HEK293 (cell line): Measurements from ENCODE around the gene HPCA.

Experiments
- CTCF ChIP-seq: fragments of 450-650 bp; formaldehyde crosslinking; IDR thresholded peaks from 2 replicates; pipeline ENCODE4 v1.5.1; 2016; ENCODE audit warnings: missing biosample characterization, missing genetic modification characterization
- GLI2 ChIP-seq: fragments of 450-650 bp; formaldehyde crosslinking; IDR thresholded peaks from 2 replicates; pipeline ENCODE4; 2017; ENCODE audit warnings: missing biosample characterization, missing genetic modification characterization, low read depth, borderline replicate concordance
- ZNF112 ChIP-seq: fragments of 450-650 bp; formaldehyde crosslinking; IDR thresholded peaks from 2 replicates; pipeline ENCODE4 v1.5.0; 2017; ENCODE audit warnings: missing biosample characterization, missing genetic modification characterization
- ZNF416 ChIP-seq: fragments of 450-650 bp; formaldehyde crosslinking; IDR thresholded peaks from 2 replicates; pipeline ENCODE4 v1.5.1; 2016; ENCODE audit warnings: missing biosample characterization, missing genetic modification characterization
- ZNF513 ChIP-seq: fragments of 450-650 bp; IDR thresholded peaks from 2 replicates; pipeline ENCODE4 v1.5.1; 2018; ENCODE audit warnings: missing biosample characterization, missing genetic modification characterization
- ZNF530 ChIP-seq: fragments of 450-650 bp; formaldehyde crosslinking; IDR thresholded peaks from 2 replicates; pipeline ENCODE4 v1.5.1; 2016; ENCODE audit warnings: low read depth, missing biosample characterization, missing genetic modification characterization

- TF ChIP-seq ZNF112 (tag by site-specific recombination) (no peak), ZNF416 (tag by site-specific recombination) (no peak), ZNF513 (tag by site-specific recombination) (no peak), GLI2 (tag by site-specific recombination) (no peak), ZNF530 (tag by site-specific recombination) (no peak), CTCF (tag by site-specific recombination) (no peak)
Observed at GRCh38 chr1:32884726-32885125, 1.6 kb upstream of the HPCA start.
